Transverse colon (tissue), 4 donors: ENCODE measurements around the gene ZNF462.

Experiments
- POLR2A ChIP-seq: fragments of 450-650 bp; IDR thresholded peaks from one replicate; pipeline ENCODE4 v1.6.1; 2016; ENCODE audit warnings: antibody characterized with exemption, mild to moderate bottlenecking, moderate library complexity
- POLR2AphosphoS5 ChIP-seq, 3 donors: sonication (generic); formaldehyde crosslinking; IDR thresholded peaks; one replicate each; pipeline ENCODE4 v1.6.1; 2016; ENCODE audit warnings: antibody characterized with exemption in 3 of 3
- TF ChIP-seq, protein P1 (sequence below), 5 experiments: fragments of 200-600 bp in 3 of 5; fragments of 450-650 bp in 2 of 5; sonication (generic) in 3 of 5; IDR thresholded peaks; 1 replicate in 2 of 5; 2 replicates in 3 of 5; pipeline ENCODE4 v1.5.1; 2016 to 2017; ENCODE audit warnings: antibody characterized with exemption in 5 of 5, inconsistent platforms in 3 of 5, mild to moderate bottlenecking in 2 of 5, moderate library complexity in 1 of 5

DNA sequence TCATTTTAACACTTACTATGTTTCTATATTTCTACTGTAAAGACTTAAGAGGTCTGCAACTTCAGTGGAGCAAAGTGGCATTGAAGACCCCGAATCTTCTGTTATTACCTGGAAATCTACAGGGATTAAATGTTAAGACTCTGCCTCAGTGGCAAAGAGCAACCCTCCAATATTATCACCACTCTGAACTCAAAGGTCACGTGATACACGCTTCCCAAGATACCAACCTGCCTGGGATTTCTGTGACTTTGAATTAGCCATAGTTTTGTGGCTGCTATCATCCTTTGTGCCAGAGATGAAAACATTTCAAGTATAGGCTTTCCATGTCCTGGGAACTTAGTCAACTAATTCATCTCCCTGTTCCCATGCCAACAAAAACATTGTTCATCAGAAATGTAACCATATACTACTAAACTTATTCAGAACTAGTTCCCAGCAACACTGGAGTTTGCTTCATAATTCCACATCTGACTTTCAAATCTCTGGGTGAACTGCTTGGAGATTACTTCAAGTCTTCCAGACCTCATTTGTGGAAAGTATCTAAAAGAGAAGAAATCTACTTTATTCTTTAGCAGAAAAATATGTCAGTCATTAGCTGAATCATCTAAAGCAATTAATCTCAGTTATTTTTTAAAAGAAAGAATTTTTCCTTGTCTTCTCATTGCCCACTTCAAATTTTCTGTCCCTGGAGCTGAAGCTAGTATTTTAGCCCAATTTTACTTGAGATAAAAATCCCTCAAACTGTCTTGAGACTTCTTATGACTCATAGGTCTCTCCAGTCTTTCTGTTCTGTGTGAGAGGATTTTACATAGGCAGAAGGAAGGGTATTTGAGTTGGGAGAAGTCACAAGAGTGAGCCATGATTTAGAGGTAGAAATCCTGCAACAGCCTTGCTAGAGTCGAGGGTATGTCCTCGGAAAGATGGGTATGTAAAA, 83.0 kb downstream of the ZNF462 start:
- TF ChIP-seq, protein P1, sequence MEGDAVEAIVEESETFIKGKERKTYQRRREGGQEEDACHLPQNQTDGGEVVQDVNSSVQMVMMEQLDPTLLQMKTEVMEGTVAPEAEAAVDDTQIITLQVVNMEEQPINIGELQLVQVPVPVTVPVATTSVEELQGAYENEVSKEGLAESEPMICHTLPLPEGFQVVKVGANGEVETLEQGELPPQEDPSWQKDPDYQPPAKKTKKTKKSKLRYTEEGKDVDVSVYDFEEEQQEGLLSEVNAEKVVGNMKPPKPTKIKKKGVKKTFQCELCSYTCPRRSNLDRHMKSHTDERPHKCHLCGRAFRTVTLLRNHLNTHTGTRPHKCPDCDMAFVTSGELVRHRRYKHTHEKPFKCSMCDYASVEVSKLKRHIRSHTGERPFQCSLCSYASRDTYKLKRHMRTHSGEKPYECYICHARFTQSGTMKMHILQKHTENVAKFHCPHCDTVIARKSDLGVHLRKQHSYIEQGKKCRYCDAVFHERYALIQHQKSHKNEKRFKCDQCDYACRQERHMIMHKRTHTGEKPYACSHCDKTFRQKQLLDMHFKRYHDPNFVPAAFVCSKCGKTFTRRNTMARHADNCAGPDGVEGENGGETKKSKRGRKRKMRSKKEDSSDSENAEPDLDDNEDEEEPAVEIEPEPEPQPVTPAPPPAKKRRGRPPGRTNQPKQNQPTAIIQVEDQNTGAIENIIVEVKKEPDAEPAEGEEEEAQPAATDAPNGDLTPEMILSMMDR (IDR thresholded peaks at IDR 0.05) = no peak
- no peak for TF ChIP-seq POLR2A
- TF ChIP-seq POLR2AphosphoS5 (IDR thresholded peaks at IDR 0.05) = no peak
